HCT116 (cell line): ENCODE data around the gene FERMT3. TPM values are rescaled to one million over a fixed set of nuclear protein-coding genes. Genes with fewer than 3 reads are reported as not detected.

Experiments used
- ATAC-seq: fragments of 200-7000 bp; cut with Tn5 transposase; 2 replicates; pipeline ENCODE4 v1.9.1; 2020; ENCODE audit warnings: mild to moderate bottlenecking, moderate library complexity
- BruUV-seq: library from RNA; stranded (reverse); fragments of 400-500 nt; replicated peaks from 2 replicates; lab custom pipeline; 2021; lab: Mats Ljungman, UMichigan
- CTCF ChIA-PET: fragments of 300-600 bp; sonication (Branson Sonifier 250); formaldehyde crosslinking; loops from one replicate; lab custom pipeline; 2021; ENCODE audit warnings: antibody characterized with exemption; lab: Charles Lee
- POLR2A ChIA-PET: fragments of 300-600, 350-600 bp; sonication (Branson Sonifier 250); formaldehyde crosslinking; loops from one replicate; lab custom pipeline; 2021; ENCODE audit warnings: antibody characterized with exemption; lab: Charles Lee
- RAD21 ChIA-PET, 2 experiments: fragments of 300-600 bp; sonication (Branson Sonifier 250); formaldehyde crosslinking; loops; one replicate each; lab custom pipeline; 2023; ENCODE audit warnings: low total read pairs in 2 of 2; ENCODE audit not compliant: uncharacterized antibody in 2 of 2, unreplicated experiment in 2 of 2, low non-redundant PET in 1 of 2; lab: Charles Lee
- DNase-seq: peaks from one replicate; pipeline ENCODE4 v3.0.0-alpha.2; 2010; ENCODE audit warnings: low read depth, low spot score
- H2AFZ ChIP-seq: fragments of 200-600 bp; shearing (Covaris generic), sonication (generic); 2 replicates; pipeline ENCODE4 v1.6.1; 2017; ENCODE audit warnings: low read depth, mixed run types, mixed read lengths, antibody characterized with exemption, low read length; ENCODE audit not compliant: poor library complexity, severe bottlenecking
- H3K27ac ChIP-seq: 2 replicates; pipeline ENCODE4 v1.5.1; 2012; ENCODE audit warnings: low read depth, low read length
- H3K27me3 ChIP-seq: fragments of 200-600 bp; sonication (generic); 2 replicates; pipeline ENCODE4 v1.6.1; 2016; ENCODE audit warnings: mixed run types, low read length, mixed read lengths; ENCODE audit not compliant: insufficient read depth
- H3K36me3 ChIP-seq, 2 experiments: fragments of 200-500 bp in 1 of 2; fragments of 200-600 bp in 1 of 2; sonication (Bioruptor generic) in 1 of 2; sonication (generic) in 1 of 2; 2 replicates each; pipeline versions ENCODE4 v1.5.1 to v1.6.1; 2014 to 2016; ENCODE audit warnings: low read length in 2 of 2, inconsistent platforms in 1 of 2, mixed read lengths in 1 of 2, mixed run types in 1 of 2; ENCODE audit not compliant: insufficient read depth in 2 of 2, control insufficient read depth in 1 of 2
- H3K4me1 ChIP-seq, 2 experiments: fragments of 200-600 bp in 1 of 2; sonication (generic) in 1 of 2; 2 replicates each; pipeline versions ENCODE4 v1.5.1 to v1.6.1; 2012 to 2017; ENCODE audit warnings: low read length in 2 of 2, inconsistent platforms in 1 of 2, mild to moderate bottlenecking in 1 of 2, mixed read lengths in 1 of 2, mixed run types in 1 of 2, moderate library complexity in 1 of 2; ENCODE audit not compliant: insufficient read depth in 2 of 2, control insufficient read depth in 1 of 2
- H3K4me2 ChIP-seq: fragments of 200-600 bp; sonication (generic); 2 replicates; pipeline ENCODE4 v1.6.1; 2017; ENCODE audit warnings: mixed run types, low read length, mixed read lengths
- H3K4me3 ChIP-seq, 2 experiments: fragments of 200-600 bp in 1 of 2; sonication (generic) in 1 of 2; replicated peaks in 1 of 2; 2 replicates each; pipeline ENCODE4 v1.5.1; 2011 to 2016; ENCODE audit warnings: low read length in 2 of 2, control low read depth in 1 of 2, low read depth in 1 of 2, mild to moderate bottlenecking in 1 of 2, mixed read lengths in 1 of 2, mixed run types in 1 of 2
- H3K79me2 ChIP-seq: fragments of 200-600 bp; sonication (generic); 2 replicates; pipeline ENCODE4 v1.6.1; 2017; ENCODE audit warnings: mild to moderate bottlenecking, mixed run types, low read length, moderate library complexity, mixed read lengths; ENCODE audit not compliant: insufficient read depth
- H3K9ac ChIP-seq: fragments of 200-600 bp; sonication (generic); 2 replicates; pipeline ENCODE4 v1.6.1; 2016; ENCODE audit warnings: low read length, mixed read lengths
- H3K9me2 ChIP-seq: fragments of 200-600 bp; sonication (generic), shearing (Covaris generic); 2 replicates; pipeline ENCODE4 v1.6.1; 2017; ENCODE audit warnings: mixed run types, mild to moderate bottlenecking, moderate library complexity; ENCODE audit not compliant: insufficient read depth
- H3K9me3 ChIP-seq, 2 experiments: fragments of 200-500 bp in 1 of 2; fragments of 200-600 bp in 1 of 2; sonication (Bioruptor generic) in 1 of 2; sonication (generic) in 1 of 2; 2 replicates each; pipeline ENCODE4 v1.6.1; 2014 to 2017; ENCODE audit warnings: low read length in 2 of 2, mixed read lengths in 2 of 2, inconsistent platforms in 1 of 2, low read depth in 1 of 2, mild to moderate bottlenecking in 1 of 2, mixed run types in 1 of 2, moderate library complexity in 1 of 2; ENCODE audit not compliant: control insufficient read depth in 1 of 2, insufficient read depth in 1 of 2
- H4K20me1 ChIP-seq: fragments of 200-600 bp; sonication (generic), shearing (Covaris generic); 2 replicates; pipeline ENCODE4 v1.6.1; 2017; ENCODE audit warnings: mixed run types, mild to moderate bottlenecking, moderate library complexity; ENCODE audit not compliant: insufficient read depth
- CBX3 ChIP-seq: IDR thresholded peaks from 2 replicates; pipeline ENCODE4 v1.6.1; 2012; ENCODE audit warnings: low read depth
- EZH2 ChIP-seq: fragments of 200-600 bp; sonication (generic); IDR thresholded peaks from 2 replicates; pipeline ENCODE4 v1.6.1; 2017; ENCODE audit warnings: antibody characterized with exemption, mixed run types
- EZH2phosphoT487 ChIP-seq: fragments of 200-600 bp; IDR thresholded peaks from 2 replicates; pipeline ENCODE4 v1.6.1; 2018; ENCODE audit warnings: antibody characterized with exemption, borderline replicate concordance
- JUND ChIP-seq: IDR thresholded peaks from 2 replicates; pipeline ENCODE4 v1.6.1; 2012
- POLR2A ChIP-seq: IDR thresholded peaks from 2 replicates; pipeline ENCODE4 v1.7.0; 2011; ENCODE audit warnings: borderline replicate concordance; ENCODE audit not compliant: insufficient read depth, insufficient read length; ENCODE audit errors: extremely low read depth
- POLR2AphosphoS5 ChIP-seq: IDR thresholded peaks from 2 replicates; pipeline ENCODE4 v1.6.1; 2011; ENCODE audit warnings: mild to moderate bottlenecking, low read depth, low read length, moderate library complexity
- YY1 ChIP-seq: IDR thresholded peaks from 2 replicates; pipeline ENCODE4 v1.6.1; 2011; ENCODE audit warnings: low read length, low read depth, moderate library complexity, mild to moderate bottlenecking; ENCODE audit not compliant: insufficient replicate concordance; ENCODE audit errors: extremely low read depth
- ZFX ChIP-seq: fragments of 450-650 bp; IDR thresholded peaks from 2 replicates; pipeline ENCODE4 v1.6.1; 2017
- intact Hi-C: fragments of 100-400 bp; cut with micrococcal nuclease; formaldehyde crosslinking; loops from 2 replicates; pipeline ENCODE4 v1.10.0; 2022
- total RNA-seq: library from RNA; stranded (reverse); gene quantifications from one replicate; pipeline ENCODE4 v1.2.1, GENCODE V29; 2021; ENCODE audit not compliant: unreplicated experiment
- TF ChIP-seq, protein P1 (sequence below): IDR thresholded peaks from 2 replicates; pipeline ENCODE4 v1.6.1; 2012; ENCODE audit warnings: low read depth
- TF ChIP-seq, protein P2 (sequence below): IDR thresholded peaks from 2 replicates; pipeline ENCODE4 v1.6.1; 2011; ENCODE audit warnings: mild to moderate bottlenecking, low read length, moderate library complexity; ENCODE audit not compliant: insufficient replicate concordance; ENCODE audit errors: extremely low read depth
- TF ChIP-seq, protein P3 (sequence below), 3 experiments: fragments of 200-600 bp in 1 of 3; sonication (generic) in 1 of 3; IDR thresholded peaks in 2 of 3; conservative IDR thresholded peaks in 1 of 3; 2 replicates each; pipeline ENCODE4 v1.5.1; 2012 to 2017; ENCODE audit warnings: low read depth in 2 of 3, low read length in 2 of 3, antibody characterized with exemption in 1 of 3, borderline replicate concordance in 1 of 3, control low read depth in 1 of 3, mild to moderate bottlenecking in 1 of 3, mixed read lengths in 1 of 3, mixed run types in 1 of 3, moderate library complexity in 1 of 3; ENCODE audit not compliant: insufficient read depth in 1 of 3

The FERMT3 gene
- total RNA-seq, 1 experiment from 2014 or later = 4.3 TPM

DNA sequence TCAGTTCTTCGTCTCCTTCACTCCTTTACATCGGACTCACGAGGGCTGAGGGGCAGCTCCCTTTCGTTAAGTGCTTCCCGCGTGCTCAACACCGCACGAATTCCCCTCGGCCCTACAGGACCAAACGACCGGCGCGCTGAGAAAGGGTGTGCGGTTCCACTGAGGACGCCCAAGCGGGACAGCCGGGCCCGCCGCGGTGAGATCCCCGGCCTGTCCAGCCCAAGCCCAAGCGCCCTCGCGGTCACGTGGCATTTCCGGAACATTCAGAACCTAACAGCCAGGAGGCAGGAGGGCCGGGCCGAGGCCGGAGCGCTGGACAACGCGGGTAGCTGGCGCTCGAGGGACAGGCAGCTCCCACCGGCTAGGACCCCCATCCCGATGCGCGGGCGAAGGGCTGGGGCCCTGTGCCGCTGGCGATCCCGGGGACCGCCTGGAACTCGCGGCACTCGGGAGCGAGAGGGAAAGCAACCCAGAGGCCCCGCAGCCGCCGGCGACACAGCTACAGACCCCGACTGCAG lies 21.3 kb upstream of the FERMT3 start:
- no peaks in the 10 kb centered on the region for H3K27me3 ChIP-seq
- peaks cover 3 to 15% of the 10 kb centered on the region in 2 experiments; a peak in 3 of 4 replicates for H3K36me3 ChIP-seq
- H3K9me2 ChIP-seq = no peaks in the 10 kb centered on the region
- peaks cover 26% of the 10 kb centered on the region for H3K79me2 ChIP-seq
- ChIA-PET POLR2A (interaction anchor here (0.6 to 1.8 kb wide), 24 partner anchors 8 to 489 kb away, joined by 3 to 12 read pairs (median 4); partner anchors contain the start of genes ESRRA, PRDX5 and TRMT112), CTCF (interaction anchor here (0.7 to 2.3 kb wide), 6 partner anchors 19 to 171 kb away, joined by 3 to 15 read pairs (median 3); no protein-coding TSS in a partner anchor), RAD21 (interaction anchor here in 1 of 2 experiments (0.6 to 1.0 kb wide), 2 partner anchors 19 to 169 kb away, joined by 3 read pairs; no protein-coding TSS in a partner anchor)
- peak overlapping the region; percentile 81 to 88 for H3K4me3 ChIP-seq
- BruUV-seq = TSS peak; percentile 76
- H4K20me1 ChIP-seq = peaks cover 12% of the 10 kb centered on the region
- DNase-seq (no peak), ATAC-seq (peak; percentile 35)
- peak overlapping the region; percentile 90 for H3K27ac ChIP-seq
- peak overlapping the region; percentile 87 for H3K9ac ChIP-seq
- H3K9me3 ChIP-seq = no peaks in the 10 kb centered on the region
- no peak overlapping the region for H2AFZ ChIP-seq
- H3K4me2 ChIP-seq = peak overlapping the region; percentile 90
- TF ChIP-seq, protein P1, sequence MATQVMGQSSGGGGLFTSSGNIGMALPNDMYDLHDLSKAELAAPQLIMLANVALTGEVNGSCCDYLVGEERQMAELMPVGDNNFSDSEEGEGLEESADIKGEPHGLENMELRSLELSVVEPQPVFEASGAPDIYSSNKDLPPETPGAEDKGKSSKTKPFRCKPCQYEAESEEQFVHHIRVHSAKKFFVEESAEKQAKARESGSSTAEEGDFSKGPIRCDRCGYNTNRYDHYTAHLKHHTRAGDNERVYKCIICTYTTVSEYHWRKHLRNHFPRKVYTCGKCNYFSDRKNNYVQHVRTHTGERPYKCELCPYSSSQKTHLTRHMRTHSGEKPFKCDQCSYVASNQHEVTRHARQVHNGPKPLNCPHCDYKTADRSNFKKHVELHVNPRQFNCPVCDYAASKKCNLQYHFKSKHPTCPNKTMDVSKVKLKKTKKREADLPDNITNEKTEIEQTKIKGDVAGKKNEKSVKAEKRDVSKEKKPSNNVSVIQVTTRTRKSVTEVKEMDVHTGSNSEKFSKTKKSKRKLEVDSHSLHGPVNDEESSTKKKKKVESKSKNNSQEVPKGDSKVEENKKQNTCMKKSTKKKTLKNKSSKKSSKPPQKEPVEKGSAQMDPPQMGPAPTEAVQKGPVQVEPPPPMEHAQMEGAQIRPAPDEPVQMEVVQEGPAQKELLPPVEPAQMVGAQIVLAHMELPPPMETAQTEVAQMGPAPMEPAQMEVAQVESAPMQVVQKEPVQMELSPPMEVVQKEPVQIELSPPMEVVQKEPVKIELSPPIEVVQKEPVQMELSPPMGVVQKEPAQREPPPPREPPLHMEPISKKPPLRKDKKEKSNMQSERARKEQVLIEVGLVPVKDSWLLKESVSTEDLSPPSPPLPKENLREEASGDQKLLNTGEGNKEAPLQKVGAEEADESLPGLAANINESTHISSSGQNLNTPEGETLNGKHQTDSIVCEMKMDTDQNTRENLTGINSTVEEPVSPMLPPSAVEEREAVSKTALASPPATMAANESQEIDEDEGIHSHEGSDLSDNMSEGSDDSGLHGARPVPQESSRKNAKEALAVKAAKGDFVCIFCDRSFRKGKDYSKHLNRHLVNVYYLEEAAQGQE = no peak
- TF ChIP-seq, protein P2, sequence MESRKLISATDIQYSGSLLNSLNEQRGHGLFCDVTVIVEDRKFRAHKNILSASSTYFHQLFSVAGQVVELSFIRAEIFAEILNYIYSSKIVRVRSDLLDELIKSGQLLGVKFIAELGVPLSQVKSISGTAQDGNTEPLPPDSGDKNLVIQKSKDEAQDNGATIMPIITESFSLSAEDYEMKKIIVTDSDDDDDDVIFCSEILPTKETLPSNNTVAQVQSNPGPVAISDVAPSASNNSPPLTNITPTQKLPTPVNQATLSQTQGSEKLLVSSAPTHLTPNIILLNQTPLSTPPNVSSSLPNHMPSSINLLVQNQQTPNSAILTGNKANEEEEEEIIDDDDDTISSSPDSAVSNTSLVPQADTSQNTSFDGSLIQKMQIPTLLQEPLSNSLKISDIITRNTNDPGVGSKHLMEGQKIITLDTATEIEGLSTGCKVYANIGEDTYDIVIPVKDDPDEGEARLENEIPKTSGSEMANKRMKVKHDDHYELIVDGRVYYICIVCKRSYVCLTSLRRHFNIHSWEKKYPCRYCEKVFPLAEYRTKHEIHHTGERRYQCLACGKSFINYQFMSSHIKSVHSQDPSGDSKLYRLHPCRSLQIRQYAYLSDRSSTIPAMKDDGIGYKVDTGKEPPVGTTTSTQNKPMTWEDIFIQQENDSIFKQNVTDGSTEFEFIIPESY = no peak
- TF ChIP-seq POLR2AphosphoS5 = peak; percentile 98
- TF ChIP-seq ZFX = peak; percentile 90; the same call in 1 of the 2 replicates
- TF ChIP-seq EZH2phosphoT487 = no peak
- TF ChIP-seq POLR2A = peak; percentile 94
- no peak for TF ChIP-seq JUND
- peak; percentile 15 for TF ChIP-seq YY1
- TF ChIP-seq, protein P3, sequence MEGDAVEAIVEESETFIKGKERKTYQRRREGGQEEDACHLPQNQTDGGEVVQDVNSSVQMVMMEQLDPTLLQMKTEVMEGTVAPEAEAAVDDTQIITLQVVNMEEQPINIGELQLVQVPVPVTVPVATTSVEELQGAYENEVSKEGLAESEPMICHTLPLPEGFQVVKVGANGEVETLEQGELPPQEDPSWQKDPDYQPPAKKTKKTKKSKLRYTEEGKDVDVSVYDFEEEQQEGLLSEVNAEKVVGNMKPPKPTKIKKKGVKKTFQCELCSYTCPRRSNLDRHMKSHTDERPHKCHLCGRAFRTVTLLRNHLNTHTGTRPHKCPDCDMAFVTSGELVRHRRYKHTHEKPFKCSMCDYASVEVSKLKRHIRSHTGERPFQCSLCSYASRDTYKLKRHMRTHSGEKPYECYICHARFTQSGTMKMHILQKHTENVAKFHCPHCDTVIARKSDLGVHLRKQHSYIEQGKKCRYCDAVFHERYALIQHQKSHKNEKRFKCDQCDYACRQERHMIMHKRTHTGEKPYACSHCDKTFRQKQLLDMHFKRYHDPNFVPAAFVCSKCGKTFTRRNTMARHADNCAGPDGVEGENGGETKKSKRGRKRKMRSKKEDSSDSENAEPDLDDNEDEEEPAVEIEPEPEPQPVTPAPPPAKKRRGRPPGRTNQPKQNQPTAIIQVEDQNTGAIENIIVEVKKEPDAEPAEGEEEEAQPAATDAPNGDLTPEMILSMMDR (IDR thresholded peaks at IDR 0.05 in 2 of 3, conservative IDR thresholded peaks at IDR 0.05 in 1 of 3; ENCODE audit: borderline replicate concordance in 1 of 3, insufficient read depth in 1 of 3, low read depth in 2 of 3, low read length in 2 of 3) = peak in 2 of 3 experiments; percentile 16 to 40; a peak in 2 of 6 replicates
- TF ChIP-seq CBX3 = no peak
- no peak for TF ChIP-seq EZH2
- intact Hi-C loops = loop anchor here (5.0 kb wide), 1 partner anchor 117 kb away; the partner anchor contains the start of gene CATSPERZ
- H3K4me1 ChIP-seq = peaks cover 27 to 52% of the 10 kb centered on the region in 2 experiments
